Liver (tissue), 3 donors: Measurements from ENCODE around the gene KDM2B.

Experiments
- EGR1 ChIP-seq, 2 donors: IDR thresholded peaks; 2 replicates each; pipeline ENCODE4 v1.6.1; 2016 to 2018; ENCODE audit warnings: antibody characterized with exemption in 2 of 2, low read depth in 2 of 2
- FOXA2 ChIP-seq: IDR thresholded peaks from 2 replicates; pipeline ENCODE4 v1.6.1; 2016; ENCODE audit warnings: antibody characterized with exemption
- GABPA ChIP-seq, 2 donors: IDR thresholded peaks in 1 of 2; conservative IDR thresholded peaks in 1 of 2; 2 replicates each; pipeline ENCODE4 v1.6.1; 2016; ENCODE audit warnings: antibody characterized with exemption in 2 of 2, mild to moderate bottlenecking in 1 of 2, moderate library complexity in 1 of 2
- NR2F2 ChIP-seq: IDR thresholded peaks from 2 replicates; pipeline ENCODE4 v1.6.1; 2016; ENCODE audit warnings: antibody characterized with exemption
- RAD21 ChIP-seq, 2 donors: IDR thresholded peaks; 2 replicates each; pipeline ENCODE4 v1.6.1; 2016; ENCODE audit warnings: antibody characterized with exemption in 2 of 2, mild to moderate bottlenecking in 2 of 2
- RXRA ChIP-seq, 2 donors: IDR thresholded peaks; 2 replicates each; pipeline ENCODE4 v1.6.1; 2017 to 2018; ENCODE audit warnings: antibody characterized with exemption in 2 of 2, mild to moderate bottlenecking in 1 of 2
- SP1 ChIP-seq: IDR thresholded peaks from 2 replicates; pipeline ENCODE4 v1.6.1; 2018; ENCODE audit warnings: antibody characterized with exemption, mild to moderate bottlenecking
- TAF1 ChIP-seq: conservative IDR thresholded peaks from 2 replicates; pipeline ENCODE4 v1.6.1; 2016; ENCODE audit warnings: antibody characterized with exemption, mild to moderate bottlenecking
- YY1 ChIP-seq: IDR thresholded peaks from 2 replicates; pipeline ENCODE4 v1.6.1; 2016; ENCODE audit warnings: antibody characterized with exemption, mild to moderate bottlenecking
- TF ChIP-seq, protein P1 (sequence below): fragments of 150-350 bp; IDR thresholded peaks from 2 replicates; pipeline ENCODE4 v1.5.1; 2017; ENCODE audit warnings: improper control_type of control experiment, low read depth, low read length; ENCODE audit not compliant: missing input control
- TF ChIP-seq, protein P2 (sequence below): IDR thresholded peaks from 2 replicates; pipeline ENCODE4 v1.6.1; 2016; ENCODE audit warnings: antibody characterized with exemption
- TF ChIP-seq, protein P3 (sequence below): IDR thresholded peaks from 2 replicates; pipeline ENCODE4 v1.6.1; 2016; ENCODE audit warnings: antibody characterized with exemption
- TF ChIP-seq, protein P4 (sequence below): IDR thresholded peaks from 2 replicates; pipeline ENCODE4 v1.6.1; 2016; ENCODE audit warnings: antibody characterized with exemption
- donor health status: healthy.
- donor health status: healthy.

DNA sequence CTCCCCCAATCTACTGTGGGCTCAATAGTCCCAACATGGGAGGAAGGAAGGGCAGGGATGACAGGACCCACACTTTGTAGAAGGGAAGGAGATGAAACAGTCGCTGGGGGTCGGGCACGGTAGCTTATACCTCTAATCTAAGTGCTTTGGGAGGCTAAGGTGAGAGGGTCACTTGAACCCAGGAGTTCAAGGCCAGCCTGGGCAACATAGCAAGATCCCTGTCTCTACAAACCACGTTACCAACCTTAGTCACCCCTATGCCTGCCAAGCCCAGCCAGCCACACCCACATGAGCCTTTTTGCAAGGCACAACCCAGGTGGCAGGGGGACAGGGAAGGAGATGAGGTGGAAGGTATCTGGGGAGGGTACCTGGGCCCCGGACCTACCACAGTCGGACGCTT, 31.7 kb downstream of the KDM2B start:
- TF ChIP-seq, protein P1, sequence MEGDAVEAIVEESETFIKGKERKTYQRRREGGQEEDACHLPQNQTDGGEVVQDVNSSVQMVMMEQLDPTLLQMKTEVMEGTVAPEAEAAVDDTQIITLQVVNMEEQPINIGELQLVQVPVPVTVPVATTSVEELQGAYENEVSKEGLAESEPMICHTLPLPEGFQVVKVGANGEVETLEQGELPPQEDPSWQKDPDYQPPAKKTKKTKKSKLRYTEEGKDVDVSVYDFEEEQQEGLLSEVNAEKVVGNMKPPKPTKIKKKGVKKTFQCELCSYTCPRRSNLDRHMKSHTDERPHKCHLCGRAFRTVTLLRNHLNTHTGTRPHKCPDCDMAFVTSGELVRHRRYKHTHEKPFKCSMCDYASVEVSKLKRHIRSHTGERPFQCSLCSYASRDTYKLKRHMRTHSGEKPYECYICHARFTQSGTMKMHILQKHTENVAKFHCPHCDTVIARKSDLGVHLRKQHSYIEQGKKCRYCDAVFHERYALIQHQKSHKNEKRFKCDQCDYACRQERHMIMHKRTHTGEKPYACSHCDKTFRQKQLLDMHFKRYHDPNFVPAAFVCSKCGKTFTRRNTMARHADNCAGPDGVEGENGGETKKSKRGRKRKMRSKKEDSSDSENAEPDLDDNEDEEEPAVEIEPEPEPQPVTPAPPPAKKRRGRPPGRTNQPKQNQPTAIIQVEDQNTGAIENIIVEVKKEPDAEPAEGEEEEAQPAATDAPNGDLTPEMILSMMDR, result no peak
- no peak for TF ChIP-seq TAF1
- TF ChIP-seq, protein P2, sequence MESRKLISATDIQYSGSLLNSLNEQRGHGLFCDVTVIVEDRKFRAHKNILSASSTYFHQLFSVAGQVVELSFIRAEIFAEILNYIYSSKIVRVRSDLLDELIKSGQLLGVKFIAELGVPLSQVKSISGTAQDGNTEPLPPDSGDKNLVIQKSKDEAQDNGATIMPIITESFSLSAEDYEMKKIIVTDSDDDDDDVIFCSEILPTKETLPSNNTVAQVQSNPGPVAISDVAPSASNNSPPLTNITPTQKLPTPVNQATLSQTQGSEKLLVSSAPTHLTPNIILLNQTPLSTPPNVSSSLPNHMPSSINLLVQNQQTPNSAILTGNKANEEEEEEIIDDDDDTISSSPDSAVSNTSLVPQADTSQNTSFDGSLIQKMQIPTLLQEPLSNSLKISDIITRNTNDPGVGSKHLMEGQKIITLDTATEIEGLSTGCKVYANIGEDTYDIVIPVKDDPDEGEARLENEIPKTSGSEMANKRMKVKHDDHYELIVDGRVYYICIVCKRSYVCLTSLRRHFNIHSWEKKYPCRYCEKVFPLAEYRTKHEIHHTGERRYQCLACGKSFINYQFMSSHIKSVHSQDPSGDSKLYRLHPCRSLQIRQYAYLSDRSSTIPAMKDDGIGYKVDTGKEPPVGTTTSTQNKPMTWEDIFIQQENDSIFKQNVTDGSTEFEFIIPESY, result no peak
- TF ChIP-seq, protein P3, sequence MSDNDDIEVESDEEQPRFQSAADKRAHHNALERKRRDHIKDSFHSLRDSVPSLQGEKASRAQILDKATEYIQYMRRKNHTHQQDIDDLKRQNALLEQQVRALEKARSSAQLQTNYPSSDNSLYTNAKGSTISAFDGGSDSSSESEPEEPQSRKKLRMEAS, result no peak
- TF ChIP-seq YY1, result no peak
- TF ChIP-seq NR2F2, result no peak
- TF ChIP-seq RXRA (IDR thresholded peaks at IDR 0.05), result no peak
- no peak for TF ChIP-seq SP1
- TF ChIP-seq FOXA2, result no peak
- no peak for TF ChIP-seq GABPA (IDR thresholded peaks at IDR 0.05 in 1 of 2, conservative IDR thresholded peaks at IDR 0.05 in 1 of 2)
- TF ChIP-seq EGR1 (IDR thresholded peaks at IDR 0.05; ENCODE audit: low read depth in 2 of 2), result no peak
- TF ChIP-seq, protein P4, sequence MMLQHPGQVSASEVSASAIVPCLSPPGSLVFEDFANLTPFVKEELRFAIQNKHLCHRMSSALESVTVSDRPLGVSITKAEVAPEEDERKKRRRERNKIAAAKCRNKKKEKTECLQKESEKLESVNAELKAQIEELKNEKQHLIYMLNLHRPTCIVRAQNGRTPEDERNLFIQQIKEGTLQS, result no peak
- no peak for TF ChIP-seq RAD21 (IDR thresholded peaks at IDR 0.05)
